Right renal cortex interstitium (tissue), 3 donors: ENCODE measurements around the gene CDC42EP5. TPM values are rescaled to one million over a fixed set of nuclear protein-coding genes. Genes with fewer than 3 reads are reported as not detected.

Experiments
- DNase-seq, 3 donors: peaks; one replicate each; pipeline ENCODE4 v3.0.0-alpha.2; 2013; ENCODE audit warnings: low read depth in 3 of 3, low spot score in 2 of 3
- polyA plus RNA-seq, 3 donors: library from polyadenylated mRNA; unstranded; fragments of 120-200 nt; gene quantifications; one replicate each; pipeline ENCODE4 v1.2.1, GENCODE V29; 2013; ENCODE audit not compliant: insufficient read length in 3 of 3

CDC42EP5 gene
- polyA plus RNA-seq, 3 donors, result 20.2 to 22.0 (median 21.7) TPM

- no peak for DNase-seq
Measured at GRCh38 chr19:54462655-54463530, 10.2 kb downstream of the CDC42EP5 start.

GRCh38 chr19:54462047-54462654 is 10.9 kb downstream of the CDC42EP5 start:
- DNase-seq, result no peak

GRCh38 chr19:54461613-54462012 is 11.5 kb downstream of the CDC42EP5 start:
- peak in 1 of 3 donors; percentile 69 for DNase-seq

- DNase-seq, result no peak
Measured at GRCh38 chr19:54461210-54461609, 11.9 kb downstream of the CDC42EP5 start.

GRCh38 chr19:54460230-54461005 is 12.7 kb downstream of the CDC42EP5 start:
- DNase-seq, result no peak

GRCh38 chr19:54459282-54460229 is 13.5 kb downstream of the CDC42EP5 start:
- DNase-seq, result no peak

- no peak for DNase-seq
Measured at GRCh38 chr19:54458648-54459281, 14.3 kb downstream of the CDC42EP5 start.

GRCh38 chr19:54457773-54458647 is 15.1 kb downstream of the CDC42EP5 start:
- DNase-seq, result no peak

- DNase-seq, result no peak
Measured at GRCh38 chr19:54456423-54457373, 16.4 kb downstream of the CDC42EP5 start.

- DNase-seq, result no peak
Measured at GRCh38 chr19:54455786-54456422, 17.2 kb downstream of the CDC42EP5 start.

- no peak for DNase-seq
Measured at GRCh38 chr19:54454781-54455675, 18.1 kb downstream of the CDC42EP5 start.

- DNase-seq, result no peak
Measured at GRCh38 chr19:54453921-54454780, 18.9 kb downstream of the CDC42EP5 start.

- DNase-seq, result no peak
Measured at GRCh38 chr19:54452626-54453025, 20.5 kb downstream of the CDC42EP5 start.

GRCh38 chr19:54451997-54452396 is 21.1 kb downstream of the CDC42EP5 start:
- DNase-seq, result no peak

GRCh38 chr19:54451331-54451871 is 21.7 kb downstream of the CDC42EP5 start:
- DNase-seq, result no peak
